K562 (cell line): ENCODE data around the gene MDM4. TPM values are rescaled to one million over a fixed set of nuclear protein-coding genes. Genes with fewer than 3 reads are reported as not detected.

ENCODE experiments used
- ARHGAP35 ChIP-seq: fragments of 450-650 bp; IDR thresholded peaks from 2 replicates; pipeline ENCODE4 v1.6.1; 2018; ENCODE audit not compliant: partially characterized antibody
- CBFA2T2 ChIP-seq: fragments of 450-650 bp; conservative IDR thresholded peaks from 2 replicates; pipeline ENCODE4 v1.6.1; 2017; ENCODE audit warnings: mild to moderate bottlenecking
- CBX3 ChIP-seq, 2 experiments: IDR thresholded peaks; 1 replicate in 1 of 2; 2 replicates in 1 of 2; pipeline ENCODE4 v1.6.1; 2012; ENCODE audit warnings: inconsistent platforms in 2 of 2, low read length in 2 of 2, borderline replicate concordance in 1 of 2, control low read depth in 1 of 2
- CCNT2 ChIP-seq: IDR thresholded peaks from 2 replicates; pipeline ENCODE4 v1.6.1; 2011; ENCODE audit warnings: borderline replicate concordance, low read depth, mild to moderate bottlenecking, moderate library complexity, mixed read lengths, low read length; ENCODE audit not compliant: insufficient read length; ENCODE audit errors: extremely low read depth
- CTBP1 ChIP-seq: fragments of 450-650 bp; IDR thresholded peaks from 2 replicates; pipeline ENCODE4 v1.6.1; 2016; ENCODE audit warnings: borderline replicate concordance
- CTCF ChIP-seq, 3 experiments: IDR thresholded peaks in 2 of 3; conservative IDR thresholded peaks in 1 of 3; 2 replicates each; pipeline ENCODE4 v1.5.1; 2011 to 2012; ENCODE audit warnings: low read length in 3 of 3, mild to moderate bottlenecking in 3 of 3, control low read depth in 2 of 3, improper control_type of control experiment in 1 of 3, inconsistent platforms in 1 of 3, low read depth in 1 of 3, mixed read lengths in 1 of 3, moderate library complexity in 1 of 3; ENCODE audit not compliant: insufficient read depth in 2 of 3
- EP300 ChIP-seq: IDR thresholded peaks from 2 replicates; pipeline ENCODE4 v1.6.1; 2012; ENCODE audit warnings: low read length, improper control_type of control experiment
- FOSL1 ChIP-seq: fragments of 200-800 bp; sonication (Bioruptor generic); conservative IDR thresholded peaks from 2 replicates; pipeline ENCODE4 v1.6.1; 2016; ENCODE audit warnings: missing genetic modification characterization, missing compliant biosample characterization
- FOXA1 ChIP-seq: fragments of 450-650 bp; IDR thresholded peaks from 2 replicates; pipeline ENCODE4 v1.6.1; 2016; ENCODE audit warnings: mild to moderate bottlenecking, borderline replicate concordance
- KDM5B ChIP-seq: fragments of 200-600 bp; sonication (generic); IDR thresholded peaks from 2 replicates; pipeline ENCODE4 v1.6.1; 2012; ENCODE audit warnings: low read depth, mild to moderate bottlenecking, moderate library complexity, low read length, control low read depth, inconsistent platforms; ENCODE audit not compliant: insufficient replicate concordance
- MTA2 ChIP-seq: fragments of 450-650 bp; IDR thresholded peaks from 2 replicates; pipeline ENCODE4 v1.6.1; 2016; ENCODE audit warnings: low read depth
- PCBP2 ChIP-seq: fragments of 200-400 bp; formaldehyde crosslinking; IDR thresholded peaks from 2 replicates; pipeline ENCODE4 v1.6.1; 2018; ENCODE audit warnings: low read length, low read depth, mild to moderate bottlenecking, moderate library complexity; ENCODE audit not compliant: poor library complexity, severe bottlenecking
- POLR2G ChIP-seq: fragments of 200-400 bp; formaldehyde crosslinking; IDR thresholded peaks from 2 replicates; pipeline ENCODE4 v1.6.1; 2017; ENCODE audit warnings: low read depth, mild to moderate bottlenecking, antibody characterized with exemption, low read length, moderate library complexity
- RBBP5 ChIP-seq: fragments of 200-600 bp; sonication (generic); IDR thresholded peaks from 2 replicates; pipeline ENCODE4 v1.6.1; 2012; ENCODE audit warnings: borderline replicate concordance, mild to moderate bottlenecking, low read length, control low read depth, inconsistent platforms; ENCODE audit not compliant: insufficient read depth, poor library complexity, severe bottlenecking
- TSC22D4 ChIP-seq: fragments of 450-650 bp; IDR thresholded peaks from 2 replicates; pipeline ENCODE4 v1.6.1; 2016; ENCODE audit warnings: missing genetic modification characterization, missing biosample characterization, control low read depth
- YY1 ChIP-seq, 3 experiments: IDR thresholded peaks; 2 replicates each; pipeline ENCODE4 v1.6.1; 2011; ENCODE audit warnings: low read length in 2 of 3, mild to moderate bottlenecking in 2 of 3, moderate library complexity in 2 of 3, borderline replicate concordance in 1 of 3, control low read depth in 1 of 3, low read depth in 1 of 3; ENCODE audit not compliant: insufficient read depth in 3 of 3, insufficient replicate concordance in 2 of 3, control insufficient read depth in 1 of 3, insufficient read length in 1 of 3; ENCODE audit errors: extremely low read depth in 1 of 3
- ZFX ChIP-seq: sonication (generic); formaldehyde crosslinking; IDR thresholded peaks from 2 replicates; pipeline ENCODE4 v1.8.0; 2022; ENCODE audit warnings: mild to moderate bottlenecking, missing genetic modification reagents, moderate library complexity
- ZNF449 ChIP-seq: fragments of 250-450 bp; sonication (Bioruptor Pico); IDR thresholded peaks from 2 replicates; pipeline ENCODE4 v1.8.0; 2022; ENCODE audit warnings: moderate library complexity, mild to moderate bottlenecking, inconsistent platforms
- polyA plus RNA-seq, 8 experiments: library from polyadenylated mRNA; depleted of rRNA in 4 of 8; stranded (reverse) in 5 of 8; unstranded in 3 of 8; fragments of >200 nt; fragmentation: Nextera tagmentation in 2 of 8; fragmentation: Illumina TruSeq in 1 of 8; extraction: Ambion mirVana in 2 of 8; extraction: Trizol in 1 of 8; gene quantifications; 2 replicates each; pipeline versions ENCODE4 v1.2.1 to v1.2.3, GENCODE V29; 2011 to 2014; ENCODE audit warnings: inconsistent platforms in 1 of 8, missing spikeins in 1 of 8
- total RNA-seq, 7 experiments: library from RNA; depleted of rRNA in 6 of 7; stranded (reverse); fragments of >200 nt in 6 of 7; fragmentation: Illumina TruSeq in 2 of 7; extraction: Trizol in 2 of 7; gene quantifications; 2 replicates each; pipeline versions ENCODE4 v1.2.1 to v1.2.3, GENCODE V29; 2011 to 2021; ENCODE audit warnings: low replicate concordance in 1 of 7
- TF ChIP-seq, protein P1 (sequence below): fragments of 250-450 bp; sonication (Bioruptor Pico); IDR thresholded peaks from 2 replicates; pipeline ENCODE4 v1.4.0; 2020; ENCODE audit warnings: borderline replicate concordance

Gene MDM4
- total and polyA plus RNA-seq, 9 of the 15 experiments (the other 6 are each of a cell fraction or from before 2014, with no cell fraction given): 3.3 to 61.7 (median 21.2) TPM

- peak; percentile 59 to 85 (median 66); a peak in 5 of 6 replicates for TF ChIP-seq CTCF (IDR thresholded peaks at IDR 0.05 in 2 of 3, conservative IDR thresholded peaks at IDR 0.05 in 1 of 3; ENCODE audit: insufficient read depth in 2 of 3, low read depth in 1 of 3, low read length in 3 of 3)
- TF ChIP-seq ARHGAP35: no peak
- no peak for TF ChIP-seq EP300
- TF ChIP-seq ZFX (CRISPR knock-in tag): peak; percentile 59
- TF ChIP-seq FOXA1: no peak
- TF ChIP-seq, protein P1, sequence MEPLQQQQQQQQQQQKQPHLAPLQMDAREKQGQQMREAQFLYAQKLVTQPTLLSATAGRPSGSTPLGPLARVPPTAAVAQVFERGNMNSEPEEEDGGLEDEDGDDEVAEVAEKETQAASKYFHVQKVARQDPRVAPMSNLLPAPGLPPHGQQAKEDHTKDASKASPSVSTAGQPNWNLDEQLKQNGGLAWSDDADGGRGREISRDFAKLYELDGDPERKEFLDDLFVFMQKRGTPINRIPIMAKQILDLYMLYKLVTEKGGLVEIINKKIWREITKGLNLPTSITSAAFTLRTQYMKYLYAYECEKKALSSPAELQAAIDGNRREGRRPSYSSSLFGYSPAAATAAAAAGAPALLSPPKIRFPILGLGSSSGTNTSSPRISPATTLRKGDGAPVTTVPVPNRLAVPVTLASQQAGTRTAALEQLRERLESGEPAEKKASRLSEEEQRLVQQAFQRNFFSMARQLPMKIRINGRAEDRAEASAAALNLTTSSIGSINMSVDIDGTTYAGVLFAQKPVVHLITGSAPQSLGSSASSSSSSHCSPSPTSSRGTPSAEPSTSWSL (CRISPR knock-in tag): no peak
- TF ChIP-seq RBBP5: peak; percentile 62
- TF ChIP-seq TSC22D4 (tag): no peak
- TF ChIP-seq CTBP1: peak; percentile 89; the same call in 1 of the 2 replicates
- TF ChIP-seq KDM5B: peak; percentile 61
- no peak; a peak in 1 of 3 replicates for TF ChIP-seq CBX3 (IDR thresholded peaks at IDR 0.05; ENCODE audit: borderline replicate concordance in 1 of 2, low read length in 2 of 2)
- TF ChIP-seq YY1 (IDR thresholded peaks at IDR 0.05; ENCODE audit: borderline replicate concordance in 1 of 3, control insufficient read depth in 1 of 3, extremely low read depth in 1 of 3, insufficient read depth in 3 of 3, insufficient read length in 1 of 3, insufficient replicate concordance in 2 of 3, low read depth in 1 of 3, low read length in 2 of 3): peak in 2 of 3 experiments; percentile 39 to 55
- TF ChIP-seq ZNF449 (CRISPR knock-in tag): no peak
- 0 out of 2 replicates have a peak, but pooled peaks have one; percentile 24 for TF ChIP-seq FOSL1
- no peak for TF ChIP-seq CBFA2T2
- TF ChIP-seq POLR2G: peak; percentile 72
- peak; percentile 84 for TF ChIP-seq PCBP2
- TF ChIP-seq MTA2: no peak
- TF ChIP-seq CCNT2: peak; percentile 78
Measured at GRCh38 chr1:204494281-204495077, 21.7 kb upstream of the MDM4 start, which contains the start of gene PIK3C2B (continued).
